ENCODE measurements around the gene SERPINI1.

Gene SERPINI1

DNA sequence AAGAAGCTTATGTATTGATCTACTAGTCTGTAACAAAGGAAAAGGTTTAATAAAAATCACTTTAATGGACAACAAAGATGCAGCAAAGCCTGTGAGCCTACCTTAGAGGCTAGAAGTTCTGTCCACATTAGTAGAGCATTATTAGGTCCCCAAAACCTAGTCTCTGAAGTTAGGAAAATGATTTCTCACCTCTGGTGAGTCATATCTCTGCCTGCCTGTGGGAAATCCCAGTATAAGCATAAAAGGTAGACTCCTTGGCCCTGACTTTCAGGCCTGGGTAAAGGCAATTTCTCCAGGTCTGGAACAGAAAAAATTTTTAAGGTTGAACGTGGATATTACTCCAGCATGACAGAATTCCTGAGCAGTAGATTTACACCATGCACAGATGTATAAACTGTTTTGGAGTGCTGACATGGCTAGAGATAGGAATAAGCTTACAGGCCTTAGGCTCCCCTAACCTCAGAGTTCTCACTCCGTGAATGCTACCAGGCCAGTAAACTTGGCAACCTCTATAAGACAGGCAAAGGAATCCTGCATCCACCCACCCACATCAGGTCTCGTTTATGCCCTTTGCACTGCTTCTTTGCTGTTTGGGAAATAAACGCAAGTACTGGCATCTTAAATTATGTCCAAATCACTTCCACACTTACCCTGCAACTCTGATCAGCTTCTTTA lies 104.1 kb downstream of the SERPINI1 start:
- ATAC-seq = no peak
- TF ChIP-seq BACH2 (CRISPR knock-in tag; IDR thresholded peaks at IDR 0.05; ENCODE audit: borderline replicate concordance) = no peak

- TF ChIP-seq RARB (CRISPR knock-in tag; IDR thresholded peaks at IDR 0.05) (no peak), TOX (CRISPR knock-in tag; IDR thresholded peaks at IDR 0.05; ENCODE audit: borderline replicate concordance) (no peak), OSR1 (CRISPR knock-in tag; IDR thresholded peaks at IDR 0.05) (no peak), ZC3H10 (CRISPR knock-in tag; IDR thresholded peaks at IDR 0.05) (no peak)
- no peak for ATAC-seq
Measured at GRCh38 chr3:167840247-167840646, 104.7 kb downstream of the SERPINI1 start.

GRCh38 chr3:167843481-167843880 lies 108.0 kb downstream of the SERPINI1 start:
- ATAC-seq = no peak
- TF ChIP-seq CREB5 (CRISPR knock-in tag; IDR thresholded peaks at IDR 0.05; ENCODE audit: low read depth) = no peak
- no peak for TF ChIP-seq TOX (CRISPR knock-in tag; IDR thresholded peaks at IDR 0.05; ENCODE audit: borderline replicate concordance)
- no peak for TF ChIP-seq CSRNP3 (CRISPR knock-in tag; IDR thresholded peaks at IDR 0.05)

GRCh38 chr3:167843886-167844285 lies 108.4 kb downstream of the SERPINI1 start:
- TF ChIP-seq CSRNP3 (CRISPR knock-in tag; IDR thresholded peaks at IDR 0.05) = no peak
- TF ChIP-seq, protein P1, sequence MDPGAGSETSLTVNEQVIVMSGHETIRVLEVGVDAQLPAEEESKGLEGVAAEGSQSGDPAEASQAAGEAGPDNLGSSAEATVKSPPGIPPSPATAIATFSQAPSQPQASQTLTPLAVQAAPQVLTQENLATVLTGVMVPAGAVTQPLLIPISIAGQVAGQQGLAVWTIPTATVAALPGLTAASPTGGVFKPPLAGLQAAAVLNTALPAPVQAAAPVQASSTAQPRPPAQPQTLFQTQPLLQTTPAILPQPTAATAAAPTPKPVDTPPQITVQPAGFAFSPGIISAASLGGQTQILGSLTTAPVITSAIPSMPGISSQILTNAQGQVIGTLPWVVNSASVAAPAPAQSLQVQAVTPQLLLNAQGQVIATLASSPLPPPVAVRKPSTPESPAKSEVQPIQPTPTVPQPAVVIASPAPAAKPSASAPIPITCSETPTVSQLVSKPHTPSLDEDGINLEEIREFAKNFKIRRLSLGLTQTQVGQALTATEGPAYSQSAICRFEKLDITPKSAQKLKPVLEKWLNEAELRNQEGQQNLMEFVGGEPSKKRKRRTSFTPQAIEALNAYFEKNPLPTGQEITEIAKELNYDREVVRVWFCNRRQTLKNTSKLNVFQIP (CRISPR knock-in tag; IDR thresholded peaks at IDR 0.05; ENCODE audit: borderline replicate concordance, low read depth) = no peak
- no peak for TF ChIP-seq BACH2 (CRISPR knock-in tag; IDR thresholded peaks at IDR 0.05; ENCODE audit: borderline replicate concordance)
- no peak for TF ChIP-seq GLIS3 (CRISPR knock-in tag; IDR thresholded peaks at IDR 0.05)
- no peak for ATAC-seq

- TF ChIP-seq TOX (CRISPR knock-in tag; IDR thresholded peaks at IDR 0.05; ENCODE audit: borderline replicate concordance) (no peak), ESRRG (CRISPR knock-in tag; IDR thresholded peaks at IDR 0.05) (no peak)
- no peak for ATAC-seq
Measured at GRCh38 chr3:167844528-167844927, 109.0 kb downstream of the SERPINI1 start.

GRCh38 chr3:167851171-167851570 lies 115.7 kb downstream of the SERPINI1 start:
- TF ChIP-seq ISL1 (CRISPR knock-in tag; IDR thresholded peaks at IDR 0.05) = no peak
- no peak for TF ChIP-seq ESRRG (CRISPR knock-in tag; IDR thresholded peaks at IDR 0.05)
- TF ChIP-seq OSR1 (CRISPR knock-in tag; IDR thresholded peaks at IDR 0.05) = no peak
- no peak for TF ChIP-seq CSDC2 (CRISPR knock-in tag; IDR thresholded peaks at IDR 0.05)
- TF ChIP-seq TCF4 (CRISPR knock-in tag; IDR thresholded peaks at IDR 0.05; ENCODE audit: borderline replicate concordance) = no peak
- TF ChIP-seq, protein P1 (CRISPR knock-in tag; IDR thresholded peaks at IDR 0.05; ENCODE audit: borderline replicate concordance, low read depth) = no peak
- TF ChIP-seq ARNTL (CRISPR knock-in tag; IDR thresholded peaks at IDR 0.05; ENCODE audit: borderline replicate concordance, low read depth) = no peak
- no peak for TF ChIP-seq ZFP3 (CRISPR knock-in tag; IDR thresholded peaks at IDR 0.05)
- no peak for ATAC-seq

All from SK-N-SH treated with all-trans-retinoic acid at 6 μM for 48 hours (cell line).